Activated naive CD4-positive, alpha-beta T cell treated with Interleukin-2 at 50 U/mL for 16 hours (primary cell): ENCODE measurements around the gene MAP4K2.
A peak's percentile ranks its signal among the peaks of the same experiment; 100 is the strongest.

ENCODE experiments used
- DNase-seq: peaks from one replicate; pipeline ENCODE4 v3.0.0-alpha.2; 2020

The MAP4K2 gene

GRCh38 chr11:64766881-64767280 lies 36.1 kb downstream of the MAP4K2 start:
- DNase-seq: no peak

DNA sequence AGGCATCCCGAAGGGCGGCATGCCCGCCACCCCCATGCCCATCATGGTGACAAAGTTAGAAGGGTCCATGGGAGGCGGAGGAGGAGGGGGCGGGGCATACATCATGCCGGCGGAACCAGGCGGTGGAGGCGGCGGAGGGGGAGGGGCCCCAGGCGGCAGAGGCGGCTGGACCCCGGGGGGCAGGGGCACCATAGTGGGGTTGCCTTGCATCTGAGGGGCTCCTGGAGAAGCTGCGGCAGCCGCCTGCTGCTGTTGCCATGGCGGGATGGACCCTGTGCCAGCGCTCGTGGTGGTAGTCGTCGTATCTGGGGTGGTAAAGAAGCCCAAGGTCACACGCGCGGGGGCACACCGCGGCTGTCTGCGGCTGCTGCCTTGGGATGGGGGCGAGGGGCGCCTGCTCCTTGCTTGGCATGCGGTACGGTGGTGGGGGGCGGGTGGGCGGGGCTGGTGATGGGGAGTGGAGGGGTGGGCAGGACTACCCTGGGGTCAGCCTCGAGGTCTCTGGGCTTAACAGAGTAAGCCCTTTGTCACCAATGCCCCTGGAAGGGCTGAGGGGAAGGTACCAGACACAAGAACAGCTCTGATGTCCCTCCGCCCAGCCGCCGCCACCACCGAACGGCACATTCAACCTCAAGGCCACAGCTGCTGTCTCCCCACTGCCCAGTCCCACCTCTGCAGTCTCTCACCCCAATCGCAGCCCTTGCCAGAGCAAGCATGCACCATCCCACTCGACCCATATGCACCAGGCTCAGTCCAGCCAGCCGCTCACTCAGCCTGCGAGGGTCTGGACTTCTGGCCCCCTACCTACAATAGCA lies 37.0 kb downstream of the MAP4K2 start:
- DNase-seq: no peak

GRCh38 chr11:64765291-64765850 lies 37.6 kb downstream of the MAP4K2 start:
- DNase-seq: no peak

DNA sequence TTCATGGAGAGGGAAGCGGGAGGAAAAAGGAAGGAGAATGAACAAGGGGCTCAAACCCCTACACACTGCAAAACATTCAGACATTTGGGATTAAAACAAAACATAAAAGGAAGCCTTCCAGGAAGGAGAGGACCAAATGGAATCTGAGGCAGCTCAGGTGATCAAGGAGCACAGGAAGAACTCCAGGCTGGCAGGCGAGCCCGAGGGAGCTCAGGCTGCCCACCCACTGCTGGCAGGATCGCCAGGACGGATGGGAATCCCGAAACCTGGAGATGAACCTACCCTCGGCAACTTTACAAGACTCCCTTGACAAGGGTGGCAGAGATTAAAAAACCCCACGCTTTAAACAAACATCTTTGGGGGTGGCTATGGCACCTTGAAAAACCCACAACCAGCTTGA lies 38.3 kb downstream of the MAP4K2 start:
- no peak for DNase-seq

GRCh38 chr11:64764040-64764611 lies 38.9 kb downstream of the MAP4K2 start:
- DNase-seq: peak; percentile 57

DNA sequence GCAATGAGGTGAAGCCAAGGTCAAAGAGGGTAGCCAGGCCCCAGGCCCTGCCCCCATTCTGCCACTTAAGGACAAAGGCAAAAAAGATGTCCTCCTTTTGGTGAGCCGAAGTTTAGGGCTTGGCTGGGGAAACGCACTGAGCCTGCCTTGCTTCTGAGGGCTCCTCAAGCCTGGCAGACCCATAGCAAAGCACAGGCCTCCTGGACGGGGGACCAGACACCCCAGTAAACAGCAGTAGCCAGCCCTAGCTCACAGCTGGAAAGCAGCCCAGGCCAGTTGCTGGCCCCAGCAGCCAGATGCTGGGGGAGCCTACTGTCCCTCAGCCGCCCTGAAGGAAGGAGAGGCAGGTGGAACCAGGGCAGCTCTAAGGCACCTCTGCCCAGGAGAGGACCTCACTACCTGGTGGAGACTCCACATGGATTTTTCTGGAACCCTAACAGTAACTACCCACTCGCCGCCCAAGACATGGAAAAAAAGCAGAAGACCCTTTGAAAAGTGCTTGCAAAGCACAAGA lies 39.4 kb downstream of the MAP4K2 start:
- DNase-seq: no peak

- DNase-seq: no peak
Measured at GRCh38 chr11:64762674-64763525, 40.1 kb downstream of the MAP4K2 start.

- no peak for DNase-seq
Measured at GRCh38 chr11:64762277-64762673, 40.7 kb downstream of the MAP4K2 start.

DNA sequence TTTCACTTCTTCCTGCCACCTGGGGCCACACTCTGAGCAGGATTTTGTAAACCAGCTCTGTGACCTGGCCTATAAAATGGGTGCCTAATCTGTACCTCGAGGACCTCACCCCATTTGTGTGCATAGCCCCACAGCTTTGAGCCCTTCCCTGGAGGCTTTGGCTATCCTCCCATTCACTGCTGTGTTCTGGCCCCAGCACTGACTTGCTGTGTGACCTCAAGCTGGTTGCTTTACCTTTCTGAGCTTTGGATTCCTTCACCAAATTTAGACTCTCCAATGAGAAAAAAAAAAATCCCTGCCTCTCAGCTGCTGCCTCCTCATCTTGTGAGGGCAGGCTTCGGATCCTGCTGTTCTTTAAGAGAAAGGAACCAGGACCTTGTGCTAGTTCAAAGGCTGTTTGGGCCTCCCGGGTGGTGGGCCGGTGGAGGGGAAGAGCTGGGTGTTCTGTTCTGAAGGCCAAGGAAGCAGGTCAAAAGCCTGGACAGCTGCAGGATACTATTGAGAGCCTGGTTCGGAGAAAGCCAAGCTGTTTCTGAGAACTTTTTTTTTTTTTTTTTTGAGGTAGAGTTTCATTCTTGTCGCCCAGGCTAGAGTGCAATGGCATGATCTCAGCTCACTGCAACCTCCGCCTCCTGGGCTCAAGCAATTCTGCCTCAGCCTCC lies 42.1 kb downstream of the MAP4K2 start:
- DNase-seq: no peak

GRCh38 chr11:64759722-64760719 lies 43.0 kb downstream of the MAP4K2 start, which contains the start of gene PYGM:
Gene PYGM (minus strand): TSS chr11:64759974. CDS start chr11:64759898, 76 bp downstream.
- no peak for DNase-seq

DNA sequence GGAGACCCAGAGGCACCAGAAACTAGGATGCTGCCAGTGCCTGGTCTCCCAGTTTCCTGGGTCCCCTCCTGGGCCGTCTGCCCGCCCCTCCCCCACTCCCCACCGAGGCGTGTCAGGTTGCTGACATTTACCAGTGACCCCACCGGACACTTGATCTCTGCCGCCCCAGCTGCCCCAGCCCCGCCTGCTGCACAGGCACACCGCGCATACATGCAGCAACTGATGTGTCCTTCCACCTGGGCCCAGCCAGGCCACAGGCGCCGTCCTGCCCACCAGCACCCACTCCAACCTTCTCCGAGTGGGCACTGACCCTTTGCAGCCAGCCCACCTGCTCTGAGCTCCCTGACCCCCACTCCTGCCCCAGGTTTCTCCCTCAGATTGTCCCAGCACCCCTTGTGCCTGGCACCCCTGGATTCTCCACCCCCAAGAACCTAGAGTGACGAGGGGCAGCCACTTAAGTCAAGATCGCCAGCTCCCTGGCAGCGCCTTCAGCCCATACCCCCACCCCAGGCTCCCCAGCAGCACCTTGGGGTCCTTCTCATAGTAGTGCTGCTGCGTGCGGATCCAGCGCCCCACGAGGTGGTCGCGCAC lies 43.8 kb downstream of the MAP4K2 start:
- no peak for DNase-seq

- no peak for DNase-seq
Measured at GRCh38 chr11:64758330-64759079, 44.5 kb downstream of the MAP4K2 start.

GRCh38 chr11:64757549-64758329 lies 45.3 kb downstream of the MAP4K2 start:
- DNase-seq: no peak

- DNase-seq: no peak
Measured at GRCh38 chr11:64755681-64756361, 47.2 kb downstream of the MAP4K2 start.

DNA sequence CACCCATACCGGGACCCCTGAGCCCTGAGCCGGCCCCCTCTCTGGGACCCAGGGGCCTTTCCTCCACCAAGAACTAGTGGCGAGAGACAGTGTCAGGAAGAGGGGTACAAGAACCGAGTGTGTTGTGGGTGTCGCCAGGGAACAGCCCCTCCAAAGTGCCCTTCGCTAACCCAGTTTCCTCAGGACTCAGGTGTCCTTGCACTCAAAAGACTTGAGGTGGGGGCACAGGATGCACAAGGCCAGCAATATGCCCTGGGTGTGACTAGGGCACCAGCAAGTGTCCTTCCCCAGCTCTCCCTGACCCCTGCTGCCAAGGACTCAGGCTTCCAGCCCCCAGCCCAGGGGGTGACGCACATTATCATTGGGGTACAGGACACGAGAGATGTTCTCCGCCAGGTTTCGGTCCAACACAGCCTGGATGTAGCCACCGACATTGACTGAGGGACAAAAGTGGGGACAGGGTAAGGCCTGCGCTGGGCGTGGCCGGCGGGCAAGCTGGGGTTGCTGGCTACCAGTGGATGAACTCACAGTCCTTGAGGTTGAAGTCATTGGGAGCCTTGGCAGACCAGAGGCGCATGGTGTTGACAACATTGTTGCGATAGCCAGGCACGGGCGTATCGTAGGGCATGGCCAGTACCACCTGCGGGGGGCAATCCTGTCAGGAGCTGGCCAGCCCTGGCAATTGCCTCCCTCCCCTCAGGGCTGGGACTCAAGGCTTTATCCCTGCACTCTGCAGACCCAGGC lies 47.9 kb downstream of the MAP4K2 start:
- no peak for DNase-seq

- DNase-seq: no peak
Measured at GRCh38 chr11:64754124-64754918, 48.7 kb downstream of the MAP4K2 start.
